Measurements from ENCODE around the gene SEMA3B.
A peak's percentile ranks its signal among the peaks of the same experiment; 100 is the strongest.
"Not testable (repeated sequence)": the region's sequence is repeated elsewhere in the genome, so short reads cannot be mapped to it uniquely, and the experiment has no call there.

Gene SEMA3B

GRCh38 chr3:50242381-50242770 is 26.6 kb upstream of the SEMA3B start:
- Mint-ChIP-seq H3K27me3 (no peaks in the 10 kb centered on the region), H3K4me1 (ENCODE audit: low read depth in 2 of 2) (peaks cover 77 to 81% of the 10 kb centered on the region in 2 donors), H3K9me3 (no peaks in the 10 kb centered on the region), H3K27ac (peak overlapping the region; percentile 94 to 95), H3K4me3 (peak overlapping the region; percentile 86 to 100), H3K36me3 (ENCODE audit: insufficient read depth) (peaks cover 55% of the 10 kb centered on the region)
- no peak for ATAC-seq (replicated peaks)
- DNase-seq = no peak

DNA sequence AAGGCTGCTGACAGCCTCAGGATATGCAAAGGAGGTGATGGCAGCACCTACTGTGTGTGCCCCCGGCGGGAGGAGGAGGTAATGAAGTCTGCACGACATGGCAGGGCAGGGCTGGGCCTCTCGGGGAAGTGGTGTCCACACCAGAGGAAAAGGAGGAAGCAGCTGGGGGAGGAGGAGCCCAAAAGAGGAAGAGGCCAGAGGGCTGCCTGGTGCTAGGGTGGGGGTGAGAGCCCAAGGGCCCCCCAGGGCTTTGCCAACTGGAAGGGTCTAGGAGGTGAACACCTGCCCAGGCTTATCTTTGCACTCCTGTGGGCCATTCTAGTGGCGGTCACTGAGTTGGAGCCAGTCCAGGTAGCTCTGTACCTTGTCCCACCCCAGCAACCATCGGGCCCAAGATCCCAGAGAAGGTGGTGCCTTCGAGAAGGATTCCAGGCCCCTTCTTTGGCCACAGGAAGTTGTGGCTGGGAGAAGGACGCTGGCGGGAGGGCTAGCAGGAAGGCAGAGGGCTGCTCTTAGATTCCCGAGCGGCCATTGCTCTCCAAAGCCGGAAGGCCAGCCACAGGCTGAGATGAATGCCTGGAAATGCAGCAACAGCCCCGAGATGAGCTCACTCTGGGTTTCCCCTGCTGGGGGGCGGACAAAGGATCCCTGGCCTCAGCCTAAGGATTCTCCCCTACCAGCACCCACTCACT is 25.9 kb upstream of the SEMA3B start:
- H3K36me3 Mint-ChIP-seq (ENCODE audit: insufficient read depth) = peaks cover 49% of the 10 kb centered on the region
- H3K4me1 Mint-ChIP-seq (ENCODE audit: low read depth in 2 of 2) = peaks cover 76 to 79% of the 10 kb centered on the region in 2 donors
- no peaks in the 10 kb centered on the region for H3K27me3 Mint-ChIP-seq
- H3K4me3 Mint-ChIP-seq = peak overlapping the region; percentile 86 to 100
- H3K27ac Mint-ChIP-seq = peak overlapping the region; percentile 92 to 94
- H3K9me3 Mint-ChIP-seq = no peaks in the 10 kb centered on the region
- ATAC-seq (replicated peaks) (peak; percentile 5), DNase-seq (peak in 1 of 3 experiments; percentile 29)

GRCh38 chr3:50243543-50243895 is 25.4 kb upstream of the SEMA3B start:
- no peaks in the 10 kb centered on the region for H3K27me3 Mint-ChIP-seq
- H3K9me3 Mint-ChIP-seq = no peaks in the 10 kb centered on the region
- H3K4me3 Mint-ChIP-seq = peak overlapping the region; percentile 86 to 100

DNA sequence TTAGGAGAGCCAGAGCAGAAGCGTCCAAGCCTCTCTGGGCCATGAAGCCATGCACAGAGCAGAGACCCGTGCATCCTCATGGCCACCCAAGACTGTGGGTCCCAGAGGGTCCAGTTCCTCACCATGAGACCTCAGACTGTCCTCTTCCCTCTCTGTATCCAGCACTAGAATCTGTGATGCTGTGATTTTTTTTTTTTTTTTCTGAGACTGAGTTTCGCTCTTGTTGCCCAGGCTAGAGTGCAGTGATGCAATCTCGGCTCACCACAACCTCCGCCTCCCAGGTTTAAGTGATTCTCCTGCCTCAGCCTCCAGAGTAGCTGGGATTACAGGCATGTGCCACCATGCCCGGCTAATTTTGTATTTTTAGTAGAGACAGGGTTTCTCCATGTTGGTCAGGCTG is 24.1 kb upstream of the SEMA3B start:
- H3K4me3 Mint-ChIP-seq = peak overlapping the region; percentile 74 to 83
- ATAC-seq (replicated peaks); H3K9me3 Mint-ChIP-seq; H3K27me3 Mint-ChIP-seq; DNase-seq: not testable (repeated sequence)
- peaks cover 70 to 72% of the 10 kb centered on the region in 2 donors for H3K4me1 Mint-ChIP-seq (ENCODE audit: low read depth in 2 of 2)
- H3K27ac Mint-ChIP-seq = peak overlapping the region; percentile 93 to 94
- H3K36me3 Mint-ChIP-seq (ENCODE audit: insufficient read depth) = peaks cover 49% of the 10 kb centered on the region

More at GRCh38 chr3:50243543-50243895, 25.4 kb upstream of the SEMA3B start:
- Mint-ChIP-seq H3K36me3 (ENCODE audit: insufficient read depth) (peaks cover 49% of the 10 kb centered on the region), H3K4me1 (ENCODE audit: low read depth in 2 of 2) (peaks cover 73 to 78% of the 10 kb centered on the region in 2 donors), H3K27ac (peak overlapping the region; percentile 92 to 94)
- DNase-seq = no peak
- no peak for ATAC-seq (replicated peaks)

DNA sequence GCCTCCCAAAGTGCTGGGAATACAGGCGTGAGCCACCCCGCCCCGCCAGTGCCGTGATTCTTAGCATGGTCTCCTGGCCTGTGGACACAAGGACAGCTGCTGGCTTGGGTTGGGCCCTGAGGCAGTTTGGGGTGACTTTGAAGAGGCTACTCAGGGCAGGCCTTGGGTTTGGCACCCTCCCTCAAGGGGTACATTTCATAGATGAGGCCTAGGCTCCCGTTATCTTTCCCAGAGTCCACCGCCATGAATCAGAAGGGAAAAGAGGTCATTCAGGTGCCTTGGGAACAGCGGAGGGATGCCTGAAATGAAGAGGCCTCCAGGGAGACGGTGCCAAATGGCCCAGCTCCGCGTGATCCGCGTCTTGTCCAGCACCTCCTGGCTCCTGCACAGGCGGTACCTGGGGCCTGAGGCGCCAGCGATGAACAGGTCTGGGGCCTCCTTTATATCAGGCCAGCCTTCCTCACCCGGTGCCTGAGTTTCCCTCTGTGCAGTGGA is 23.6 kb upstream of the SEMA3B start:
- peak overlapping the region; percentile 74 to 83 for H3K4me3 Mint-ChIP-seq
- H3K36me3 Mint-ChIP-seq (ENCODE audit: insufficient read depth) = peaks cover 52% of the 10 kb centered on the region
- H3K27ac Mint-ChIP-seq = peak overlapping the region; percentile 93 to 94
- no peak for ATAC-seq (replicated peaks)
- peaks cover 68 to 72% of the 10 kb centered on the region in 2 donors for H3K4me1 Mint-ChIP-seq (ENCODE audit: low read depth in 2 of 2)
- H3K9me3 Mint-ChIP-seq = no peaks in the 10 kb centered on the region
- H3K27me3 Mint-ChIP-seq = no peaks in the 10 kb centered on the region
- DNase-seq = no peak

DNA sequence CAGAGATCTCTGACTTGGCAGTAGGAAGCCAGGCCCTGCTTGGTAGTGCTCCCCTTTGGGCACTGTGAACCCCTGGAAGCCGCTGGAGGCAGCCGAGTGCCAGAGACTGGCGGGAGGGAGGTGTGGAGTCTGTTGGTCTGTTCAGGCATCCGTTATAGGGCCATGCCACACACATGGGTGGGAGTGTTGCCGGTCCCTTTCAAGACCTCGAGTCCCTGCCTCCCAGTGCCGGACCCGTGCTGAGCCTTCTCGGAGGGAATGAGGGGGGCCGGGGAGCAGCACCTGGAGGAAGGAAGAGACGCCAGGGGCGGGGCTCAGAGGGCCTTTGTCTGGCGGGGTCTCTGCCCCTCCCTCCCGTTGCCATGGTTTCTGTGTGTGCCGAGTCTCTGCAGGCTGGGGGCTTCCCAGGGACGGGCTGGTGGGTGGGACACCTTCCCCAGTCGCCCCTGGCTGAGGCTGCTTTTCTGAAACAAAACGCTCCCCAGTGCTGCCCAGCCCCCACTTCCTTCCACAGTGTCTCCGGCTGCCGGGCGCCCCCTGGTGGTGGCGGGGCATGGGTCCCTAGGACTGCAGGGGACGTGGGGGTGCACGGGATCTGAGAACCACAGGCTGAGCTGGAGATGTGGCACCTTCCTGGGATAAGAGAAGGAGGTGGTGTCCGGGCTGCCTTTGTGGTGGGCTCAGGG is 23.0 kb upstream of the SEMA3B start:
- Mint-ChIP-seq H3K27ac (peak overlapping the region; percentile 93 to 94), H3K4me3 (peak overlapping the region; percentile 74 to 83), H3K4me1 (ENCODE audit: low read depth in 2 of 2) (peaks cover 71 to 74% of the 10 kb centered on the region in 2 donors), H3K36me3 (ENCODE audit: insufficient read depth) (peaks cover 57% of the 10 kb centered on the region), H3K27me3 (no peaks in the 10 kb centered on the region), H3K9me3 (no peaks in the 10 kb centered on the region)
- DNase-seq = peak; percentile 96 to 99 (median 96)
- peak; percentile 79 for ATAC-seq (replicated peaks)

- H3K27me3 Mint-ChIP-seq = no peaks in the 10 kb centered on the region
- DNase-seq (peak; percentile 71 to 73 (median 71)), ATAC-seq (replicated peaks) (peak; percentile 76)
- H3K4me3 Mint-ChIP-seq = peak overlapping the region; percentile 74 to 83
- peaks cover 72 to 75% of the 10 kb centered on the region in 2 donors for H3K4me1 Mint-ChIP-seq (ENCODE audit: low read depth in 2 of 2)
- peaks cover 59% of the 10 kb centered on the region for H3K36me3 Mint-ChIP-seq (ENCODE audit: insufficient read depth)
- H3K9me3 Mint-ChIP-seq = no peaks in the 10 kb centered on the region
- peak overlapping the region; percentile 93 to 94 for H3K27ac Mint-ChIP-seq
Observed at GRCh38 chr3:50246517-50246954, 22.4 kb upstream of the SEMA3B start.

- H3K4me1 Mint-ChIP-seq (ENCODE audit: low read depth in 2 of 2) = peaks cover 58 to 66% of the 10 kb centered on the region in 2 donors
- ATAC-seq (replicated peaks) = no peak
- peak overlapping the region; percentile 29 to 48 for H3K4me3 Mint-ChIP-seq
- DNase-seq = no peak
- peak overlapping the region; percentile 90 to 94 for H3K27ac Mint-ChIP-seq
- no peaks in the 10 kb centered on the region for H3K27me3 Mint-ChIP-seq
- H3K9me3 Mint-ChIP-seq = no peaks in the 10 kb centered on the region
- peaks cover 58% of the 10 kb centered on the region for H3K36me3 Mint-ChIP-seq (ENCODE audit: insufficient read depth)
Observed at GRCh38 chr3:50248387-50248786, 20.6 kb upstream of the SEMA3B start.

- H3K4me3 Mint-ChIP-seq = no peak overlapping the region
- peak overlapping the region; percentile 86 to 94 for H3K27ac Mint-ChIP-seq
- H3K27me3 Mint-ChIP-seq = no peaks in the 10 kb centered on the region
- H3K4me1 Mint-ChIP-seq (ENCODE audit: low read depth in 2 of 2) = peaks cover 54 to 62% of the 10 kb centered on the region in 2 donors
- DNase-seq (no peak), ATAC-seq (replicated peaks) (no peak)
- peaks cover 58% of the 10 kb centered on the region for H3K36me3 Mint-ChIP-seq (ENCODE audit: insufficient read depth)
- no peaks in the 10 kb centered on the region for H3K9me3 Mint-ChIP-seq
Observed at GRCh38 chr3:50249457-50249856, 19.5 kb upstream of the SEMA3B start.

DNA sequence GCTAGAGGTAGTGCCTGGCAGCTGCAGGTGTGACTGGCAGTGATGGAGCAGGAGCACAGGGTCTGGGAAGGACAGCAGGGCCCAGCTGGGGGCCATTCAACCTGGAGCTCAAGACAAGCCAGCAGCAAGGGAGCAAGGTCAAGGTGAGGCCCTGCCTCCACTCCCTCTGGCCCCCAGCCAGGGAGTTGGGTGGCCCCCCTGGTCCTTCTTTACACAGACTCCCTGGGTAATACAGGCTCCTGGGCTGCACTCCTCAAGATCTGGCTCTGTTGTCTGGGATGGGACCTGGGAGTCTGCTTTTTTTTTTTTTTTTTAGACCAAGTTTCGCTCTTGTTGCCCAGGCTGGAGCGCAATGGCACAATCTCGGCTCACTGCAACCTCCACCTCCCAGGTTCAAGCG is 18.4 kb upstream of the SEMA3B start:
- Mint-ChIP-seq H3K9me3 (no peaks in the 10 kb centered on the region), H3K36me3 (ENCODE audit: insufficient read depth) (peaks cover 58% of the 10 kb centered on the region), H3K27me3 (no peaks in the 10 kb centered on the region), H3K27ac (peak overlapping the region; percentile 86 to 94), H3K4me1 (ENCODE audit: low read depth in 2 of 2) (peaks cover 44 to 56% of the 10 kb centered on the region in 2 donors), H3K4me3 (peak overlapping the region; percentile 27 to 57)
- ATAC-seq (replicated peaks) (no peak), DNase-seq (no peak)

DNA sequence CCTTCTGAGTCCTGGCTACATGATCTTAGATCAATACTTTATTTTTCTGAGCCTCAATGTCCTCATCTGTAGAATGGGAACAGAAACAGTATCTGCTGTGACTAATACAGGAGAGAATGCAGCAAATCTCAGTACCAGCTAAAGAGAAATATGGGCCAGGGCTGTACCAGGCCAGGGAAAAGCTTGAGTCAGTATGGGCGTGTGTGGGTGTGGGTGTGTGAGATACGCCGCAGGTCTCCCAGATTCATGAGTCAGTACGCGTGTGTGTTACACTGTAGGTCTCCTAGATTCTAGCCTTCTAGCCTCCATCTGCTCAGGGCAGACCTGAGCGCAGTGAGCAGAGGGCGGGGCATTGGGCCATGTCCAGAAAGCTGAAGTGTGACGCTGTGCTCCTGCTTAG is 17.7 kb upstream of the SEMA3B start:
- Mint-ChIP-seq H3K36me3 (ENCODE audit: insufficient read depth) (peaks cover 57% of the 10 kb centered on the region), H3K4me3 (peak overlapping the region in 1 of 2 donors; percentile 1), H3K27ac (peak overlapping the region; percentile 86 to 94), H3K4me1 (ENCODE audit: low read depth in 2 of 2) (peaks cover 39 to 49% of the 10 kb centered on the region in 2 donors), H3K9me3 (no peaks in the 10 kb centered on the region), H3K27me3 (no peaks in the 10 kb centered on the region)
- ATAC-seq (replicated peaks) (no peak), DNase-seq (no peak)

GRCh38 chr3:50254577-50255250 is 14.2 kb upstream of the SEMA3B start:
- no peak overlapping the region for H3K4me3 Mint-ChIP-seq
- DNase-seq = no peak
- H3K27me3 Mint-ChIP-seq = no peaks in the 10 kb centered on the region
- no peak for ATAC-seq (replicated peaks)
- H3K9me3 Mint-ChIP-seq = no peaks in the 10 kb centered on the region
- peaks cover 74% of the 10 kb centered on the region for H3K36me3 Mint-ChIP-seq (ENCODE audit: insufficient read depth)
- H3K27ac Mint-ChIP-seq = peak overlapping the region in 1 of 2 donors; percentile 89
- peaks cover 23 to 32% of the 10 kb centered on the region in 2 donors for H3K4me1 Mint-ChIP-seq (ENCODE audit: low read depth in 2 of 2)

DNA sequence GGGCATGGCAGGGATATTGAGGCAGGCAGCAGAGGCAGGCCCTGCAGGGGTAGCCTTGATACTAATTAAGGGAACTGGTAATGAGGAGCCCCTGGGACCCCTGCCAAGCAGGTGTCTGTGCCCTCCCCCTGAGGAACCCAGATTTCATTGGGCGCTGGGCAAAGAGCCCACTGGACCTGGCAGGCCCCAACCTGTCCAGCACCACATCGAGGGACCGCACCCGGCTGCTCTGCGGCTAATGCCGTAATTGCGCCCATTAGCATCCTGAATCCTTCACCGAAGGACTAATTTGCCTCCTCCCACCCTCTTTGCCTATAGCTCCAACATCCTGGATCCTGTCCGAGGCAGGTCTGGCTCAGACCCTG is 13.7 kb upstream of the SEMA3B start:
- peaks cover 77% of the 10 kb centered on the region for H3K36me3 Mint-ChIP-seq (ENCODE audit: insufficient read depth)
- ATAC-seq (replicated peaks) = no peak
- H3K9me3 Mint-ChIP-seq = no peaks in the 10 kb centered on the region
- no peak overlapping the region for H3K4me3 Mint-ChIP-seq
- H3K27me3 Mint-ChIP-seq = no peaks in the 10 kb centered on the region
- peak overlapping the region in 1 of 2 donors; percentile 89 for H3K27ac Mint-ChIP-seq
- peaks cover 23 to 28% of the 10 kb centered on the region in 2 donors for H3K4me1 Mint-ChIP-seq (ENCODE audit: low read depth in 2 of 2)
- DNase-seq = no peak
